ENCODE data around the gene MRLN.

Gene MRLN

DNA sequence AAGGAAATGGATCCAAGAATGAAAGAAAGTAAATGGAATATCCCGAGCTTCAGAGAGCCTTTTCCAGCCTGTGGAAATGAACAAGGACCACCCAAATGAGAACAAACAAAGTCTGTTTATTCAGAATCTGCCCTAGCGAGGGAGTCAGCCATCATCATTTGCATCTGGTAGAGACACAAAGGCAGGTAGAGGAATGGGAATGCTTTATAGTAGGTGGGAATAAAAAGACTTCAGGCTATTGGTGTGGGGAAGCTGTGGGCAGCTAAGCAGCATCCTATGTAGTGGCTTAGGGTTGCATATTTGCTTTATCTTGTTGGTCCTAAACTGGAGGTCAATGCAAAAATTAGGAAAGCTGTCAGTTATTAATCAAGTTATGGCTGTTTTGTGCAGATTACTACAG, 9.2 kb upstream of the MRLN start:
- no peaks in the 10 kb centered on the region for H3K36me3 ChIP-seq (replicated peaks in 1 of 2; ENCODE audit: control insufficient read depth in 2 of 2, insufficient read depth in 2 of 2, low read length in 2 of 2)
- no peak overlapping the region for H3K27ac ChIP-seq (replicated peaks; ENCODE audit: low read length)
- WGBS, 2 donors (ENCODE audit: extremely low coverage in 2 of 2, insufficient read length in 2 of 2, insufficient replicate concordance in 1 of 2), result no CpG with 5 or more reads among the region's 2 CpGs
- H2BK5ac ChIP-seq (ENCODE audit: low read length), result no peak overlapping the region
- no peak overlapping the region for H3K4me2 ChIP-seq (ENCODE audit: insufficient read depth, low read length, poor library complexity, severe bottlenecking)
- no peaks in the 10 kb centered on the region for H3K9me3 ChIP-seq (replicated peaks in 1 of 2; ENCODE audit: control insufficient read depth in 2 of 2, insufficient read depth in 1 of 2, low read depth in 1 of 2, low read length in 2 of 2)
- H2BK15ac ChIP-seq (ENCODE audit: low read length), result no peak overlapping the region
- H3K4ac ChIP-seq (ENCODE audit: low read length), result no peak overlapping the region
- no peak overlapping the region for H4K91ac ChIP-seq (ENCODE audit: low read depth, low read length, poor library complexity)
- no peak for DNase-seq (ENCODE audit: low spot score)
- no peak overlapping the region for H2AK5ac ChIP-seq (ENCODE audit: low read depth, low read length)
- no peak overlapping the region for H3K23ac ChIP-seq (ENCODE audit: low read depth, low read length, poor library complexity)
- no peak overlapping the region for H2AFZ ChIP-seq (ENCODE audit: low read length)
- H3K27me3 ChIP-seq (ENCODE audit: control insufficient read depth in 3 of 3, insufficient read depth in 3 of 3, low read depth in 1 of 3, low read length in 3 of 3), result no peaks in the 10 kb centered on the region
- no peak overlapping the region for H3K4me3 ChIP-seq (ENCODE audit: low read length in 2 of 2)
- no peaks in the 10 kb centered on the region for H3K4me1 ChIP-seq (ENCODE audit: control insufficient read depth in 2 of 2, insufficient read depth in 1 of 2, low read depth in 1 of 2, low read length in 2 of 2)
- H3K14ac ChIP-seq (ENCODE audit: low read length), result no peak overlapping the region
- H4K8ac ChIP-seq (ENCODE audit: low read depth, low read length), result no peak overlapping the region
- H2BK12ac ChIP-seq (ENCODE audit: low read length), result no peak overlapping the region
- H3K79me1 ChIP-seq (ENCODE audit: low read depth, low read length), result no peaks in the 10 kb centered on the region
- no peak overlapping the region for H3K9ac ChIP-seq (ENCODE audit: low read depth, low read length, poor library complexity)
- H3K18ac ChIP-seq (ENCODE audit: low read length), result no peak overlapping the region
- no peak overlapping the region for H2BK120ac ChIP-seq (ENCODE audit: low read depth, low read length)

- H2BK120ac ChIP-seq (ENCODE audit: low read depth, low read length), result no peak overlapping the region
- DNase-seq (ENCODE audit: low spot score), result no peak
These were observed 4.7 kb upstream of the MRLN start for GRCh38 chr10:59757966-59758365.

GRCh38 chr10:59754951-59755350, 1.7 kb upstream of the MRLN start:
- WGBS, 2 donors (ENCODE audit: extremely low coverage in 2 of 2, insufficient read length in 2 of 2, insufficient replicate concordance in 1 of 2), result no CpG with 5 or more reads among the region's 4 CpGs
- H3K4ac ChIP-seq (ENCODE audit: low read length), result no peak overlapping the region
- H2AK5ac ChIP-seq (ENCODE audit: low read depth, low read length), result no peak overlapping the region
- H2BK12ac ChIP-seq (ENCODE audit: low read length), result no peak overlapping the region
- no peak overlapping the region for H3K4me3 ChIP-seq (ENCODE audit: low read length in 2 of 2)
- no peak overlapping the region for H3K14ac ChIP-seq (ENCODE audit: low read length)
- H3K27me3 ChIP-seq (ENCODE audit: control insufficient read depth in 3 of 3, insufficient read depth in 3 of 3, low read depth in 1 of 3, low read length in 3 of 3), result peaks cover 0 to 2% (median 0%) of the 10 kb centered on the region in 3 experiments
- no peak overlapping the region for H3K27ac ChIP-seq (replicated peaks; ENCODE audit: low read length)
- H3K18ac ChIP-seq (ENCODE audit: low read length), result no peak overlapping the region
- no peak overlapping the region for H3K9ac ChIP-seq (ENCODE audit: low read depth, low read length, poor library complexity)
- no peak for DNase-seq (ENCODE audit: low spot score)
- no peak overlapping the region for H3K4me2 ChIP-seq (ENCODE audit: insufficient read depth, low read length, poor library complexity, severe bottlenecking)
- H2BK15ac ChIP-seq (ENCODE audit: low read length), result no peak overlapping the region
- H3K79me1 ChIP-seq (ENCODE audit: low read depth, low read length), result no peaks in the 10 kb centered on the region
- no peak overlapping the region for H4K91ac ChIP-seq (ENCODE audit: low read depth, low read length, poor library complexity)
- no peaks in the 10 kb centered on the region for H3K9me3 ChIP-seq (replicated peaks in 1 of 2; ENCODE audit: control insufficient read depth in 2 of 2, insufficient read depth in 1 of 2, low read depth in 1 of 2, low read length in 2 of 2)
- H2BK5ac ChIP-seq (ENCODE audit: low read length), result no peak overlapping the region
- no peak overlapping the region for H4K8ac ChIP-seq (ENCODE audit: low read depth, low read length)
- no peaks in the 10 kb centered on the region for H3K36me3 ChIP-seq (replicated peaks in 1 of 2; ENCODE audit: control insufficient read depth in 2 of 2, insufficient read depth in 2 of 2, low read length in 2 of 2)
- H3K23ac ChIP-seq (ENCODE audit: low read depth, low read length, poor library complexity), result no peak overlapping the region
- no peak overlapping the region for H2AFZ ChIP-seq (ENCODE audit: low read length)
- H2BK120ac ChIP-seq (ENCODE audit: low read depth, low read length), result no peak overlapping the region
- H3K4me1 ChIP-seq (ENCODE audit: control insufficient read depth in 2 of 2, insufficient read depth in 1 of 2, low read depth in 1 of 2, low read length in 2 of 2), result no peaks in the 10 kb centered on the region

More at GRCh38 chr10:59757966-59758365, 4.7 kb upstream of the MRLN start:
- Histone ChIP-seq H3K79me1 (ENCODE audit: low read depth, low read length) (no peaks in the 10 kb centered on the region), H4K8ac (ENCODE audit: low read depth, low read length) (no peak overlapping the region), H2BK12ac (ENCODE audit: low read length) (no peak overlapping the region), H3K23ac (ENCODE audit: low read depth, low read length, poor library complexity) (no peak overlapping the region), H3K14ac (ENCODE audit: low read length) (no peak overlapping the region), H3K4me1 (ENCODE audit: control insufficient read depth in 2 of 2, insufficient read depth in 1 of 2, low read depth in 1 of 2, low read length in 2 of 2) (no peaks in the 10 kb centered on the region), H3K27me3 (ENCODE audit: control insufficient read depth in 3 of 3, insufficient read depth in 3 of 3, low read depth in 1 of 3, low read length in 3 of 3) (peaks cover 0 to 2% (median 0%) of the 10 kb centered on the region in 3 experiments), H2AFZ (ENCODE audit: low read length) (no peak overlapping the region), H4K91ac (ENCODE audit: low read depth, low read length, poor library complexity) (no peak overlapping the region), H2BK15ac (ENCODE audit: low read length) (no peak overlapping the region), H2AK5ac (ENCODE audit: low read depth, low read length) (no peak overlapping the region), H3K36me3 (replicated peaks in 1 of 2; ENCODE audit: control insufficient read depth in 2 of 2, insufficient read depth in 2 of 2, low read length in 2 of 2) (no peaks in the 10 kb centered on the region), H3K4me3 (ENCODE audit: low read length in 2 of 2) (no peak overlapping the region), H3K27ac (replicated peaks; ENCODE audit: low read length) (no peak overlapping the region), H3K18ac (ENCODE audit: low read length) (no peak overlapping the region), H3K9me3 (replicated peaks in 1 of 2; ENCODE audit: control insufficient read depth in 2 of 2, insufficient read depth in 1 of 2, low read depth in 1 of 2, low read length in 2 of 2) (no peaks in the 10 kb centered on the region), H3K4ac (ENCODE audit: low read length) (no peak overlapping the region), H3K4me2 (ENCODE audit: insufficient read depth, low read length, poor library complexity, severe bottlenecking) (no peak overlapping the region), H2BK5ac (ENCODE audit: low read length) (no peak overlapping the region), H3K9ac (ENCODE audit: low read depth, low read length, poor library complexity) (no peak overlapping the region)
- no CpG with 5 or more reads among the region's 3 CpGs for WGBS, 2 donors (ENCODE audit: extremely low coverage in 2 of 2, insufficient read length in 2 of 2, insufficient replicate concordance in 1 of 2)

GRCh38 chr10:59752278-59752940, 846 bp downstream of the MRLN start:
- no CpG with 5 or more reads among the region's 2 CpGs for WGBS, 2 donors (ENCODE audit: extremely low coverage in 2 of 2, insufficient read length in 2 of 2, insufficient replicate concordance in 1 of 2)
- no peaks in the 10 kb centered on the region for H3K4me1 ChIP-seq (ENCODE audit: control insufficient read depth in 2 of 2, insufficient read depth in 1 of 2, low read depth in 1 of 2, low read length in 2 of 2)

More at GRCh38 chr10:59752278-59752940, 846 bp downstream of the MRLN start:
- Histone ChIP-seq H3K4ac (ENCODE audit: low read length) (no peak overlapping the region), H3K4me2 (ENCODE audit: insufficient read depth, low read length, poor library complexity, severe bottlenecking) (no peak overlapping the region), H2AK5ac (ENCODE audit: low read depth, low read length) (no peak overlapping the region), H3K79me1 (ENCODE audit: low read depth, low read length) (no peaks in the 10 kb centered on the region), H3K4me3 (ENCODE audit: low read length in 2 of 2) (no peak overlapping the region), H3K27me3 (ENCODE audit: control insufficient read depth in 3 of 3, insufficient read depth in 3 of 3, low read depth in 1 of 3, low read length in 3 of 3) (peaks cover 0 to 2% (median 0%) of the 10 kb centered on the region in 3 experiments), H3K14ac (ENCODE audit: low read length) (no peak overlapping the region), H3K27ac (replicated peaks; ENCODE audit: low read length) (no peak overlapping the region), H2AFZ (ENCODE audit: low read length) (no peak overlapping the region), H3K36me3 (replicated peaks in 1 of 2; ENCODE audit: control insufficient read depth in 2 of 2, insufficient read depth in 2 of 2, low read length in 2 of 2) (no peaks in the 10 kb centered on the region), H3K9me3 (replicated peaks in 1 of 2; ENCODE audit: control insufficient read depth in 2 of 2, insufficient read depth in 1 of 2, low read depth in 1 of 2, low read length in 2 of 2) (no peaks in the 10 kb centered on the region), H2BK15ac (ENCODE audit: low read length) (no peak overlapping the region), H2BK120ac (ENCODE audit: low read depth, low read length) (no peak overlapping the region), H3K23ac (ENCODE audit: low read depth, low read length, poor library complexity) (no peak overlapping the region), H2BK5ac (ENCODE audit: low read length) (no peak overlapping the region), H2BK12ac (ENCODE audit: low read length) (no peak overlapping the region), H4K91ac (ENCODE audit: low read depth, low read length, poor library complexity) (no peak overlapping the region), H4K8ac (ENCODE audit: low read depth, low read length) (no peak overlapping the region), H3K18ac (ENCODE audit: low read length) (no peak overlapping the region), H3K9ac (ENCODE audit: low read depth, low read length, poor library complexity) (no peak overlapping the region)
- no peak for DNase-seq (ENCODE audit: low spot score)
